H9 (cell line): ENCODE measurements around the gene KIZ. TPM values are rescaled to one million over a fixed set of nuclear protein-coding genes. Genes with fewer than 3 reads are reported as not detected.

Source experiments
- DNase-seq: peaks from one replicate; pipeline ENCODE4 v3.0.0-alpha.2; 2017
- H2AFZ ChIP-seq: one replicate; pipeline ENCODE4 v1.6.1; 2013; ENCODE audit warnings: mild to moderate bottlenecking, low read length, control low read depth, moderate library complexity
- H2AK5ac ChIP-seq: 2 replicates; pipeline ENCODE4 v1.6.1; 2013; ENCODE audit warnings: low read length, control low read depth, mixed read lengths; ENCODE audit not compliant: insufficient read length
- H2BK120ac ChIP-seq: one replicate; pipeline ENCODE4 v1.6.1; 2013; ENCODE audit warnings: low read depth, mild to moderate bottlenecking, low read length, control low read depth, inconsistent platforms; ENCODE audit not compliant: poor library complexity, severe bottlenecking
- H2BK12ac ChIP-seq: 2 replicates; pipeline ENCODE4 v1.6.1; 2013; ENCODE audit warnings: low read length, control low read depth, mixed read lengths, low read depth; ENCODE audit not compliant: insufficient read length
- H2BK15ac ChIP-seq: 2 replicates; pipeline ENCODE4 v1.6.1; 2013; ENCODE audit warnings: low read depth, low read length, control low read depth
- H2BK20ac ChIP-seq: one replicate; pipeline ENCODE4 v1.6.1; 2013; ENCODE audit warnings: low read depth, mild to moderate bottlenecking, low read length, control low read depth, inconsistent platforms; ENCODE audit not compliant: poor library complexity, severe bottlenecking
- H2BK5ac ChIP-seq: 2 replicates; pipeline ENCODE4 v1.6.1; 2013; ENCODE audit warnings: low read length, control low read depth, mixed read lengths; ENCODE audit not compliant: insufficient read length
- H3K14ac ChIP-seq: 2 replicates; pipeline ENCODE4 v1.6.1; 2013; ENCODE audit warnings: low read length, control low read depth; ENCODE audit not compliant: insufficient read depth
- H3K18ac ChIP-seq: 2 replicates; pipeline ENCODE4 v1.6.1; 2013; ENCODE audit warnings: low read depth, mild to moderate bottlenecking, mixed read lengths, low read length, control low read depth; ENCODE audit not compliant: insufficient read length
- H3K23ac ChIP-seq: 2 replicates; pipeline ENCODE4 v1.6.1; 2013; ENCODE audit warnings: low read length, control low read depth, mixed read lengths, low read depth; ENCODE audit not compliant: insufficient read length
- H3K23me2 ChIP-seq: 2 replicates; pipeline ENCODE4 v1.6.1; 2013; ENCODE audit warnings: low read depth, mild to moderate bottlenecking, mixed read lengths, low read length, control low read depth; ENCODE audit not compliant: insufficient read length, poor library complexity, severe bottlenecking
- H3K27ac ChIP-seq: 2 replicates; pipeline ENCODE4 v1.5.1; 2013; ENCODE audit warnings: low read length, control low read depth, mixed read lengths, low read depth; ENCODE audit not compliant: insufficient read length
- H3K27me3 ChIP-seq: 2 replicates; pipeline ENCODE4 v1.6.1; 2013; ENCODE audit warnings: low read length, control low read depth, inconsistent platforms; ENCODE audit not compliant: insufficient read depth
- H3K4ac ChIP-seq: 2 replicates; pipeline ENCODE4 v1.6.1; 2013; ENCODE audit warnings: low read depth, mild to moderate bottlenecking, control low read depth, inconsistent platforms, low read length, moderate library complexity
- H3K4me1 ChIP-seq: 2 replicates; pipeline ENCODE4 v1.6.1; 2013; ENCODE audit warnings: low read length, control low read depth, inconsistent platforms; ENCODE audit not compliant: insufficient read depth
- H3K4me2 ChIP-seq: 2 replicates; pipeline ENCODE4 v1.6.1; 2013; ENCODE audit warnings: low read length, control low read depth, mixed read lengths; ENCODE audit not compliant: insufficient read length, insufficient read depth
- H3K56ac ChIP-seq: 2 replicates; pipeline ENCODE4 v1.6.1; 2013; ENCODE audit warnings: low read depth, mild to moderate bottlenecking, mixed read lengths, low read length, control low read depth; ENCODE audit not compliant: insufficient read length
- H3K79me1 ChIP-seq: 2 replicates; pipeline ENCODE4 v1.6.1; 2013; ENCODE audit warnings: low read depth, mild to moderate bottlenecking, moderate library complexity, low read length, control low read depth, inconsistent platforms; ENCODE audit not compliant: insufficient read depth, poor library complexity, severe bottlenecking
- H3K79me2 ChIP-seq: 2 replicates; pipeline ENCODE4 v1.6.1; 2013; ENCODE audit warnings: low read length, control low read depth, inconsistent platforms; ENCODE audit not compliant: insufficient read depth
- H3K9ac ChIP-seq: 2 replicates; pipeline ENCODE4 v1.6.1; 2013; ENCODE audit warnings: low read length, control low read depth, mixed read lengths; ENCODE audit not compliant: insufficient read length; ENCODE audit errors: extremely low read depth
- H3K9me3 ChIP-seq: one replicate; pipeline ENCODE4 v1.6.1; 2013; ENCODE audit warnings: low read depth, low read length, inconsistent platforms; ENCODE audit not compliant: control insufficient read depth
- H3T11ph ChIP-seq: one replicate; pipeline ENCODE4 v1.6.1; 2013; ENCODE audit warnings: mild to moderate bottlenecking, low read length, control low read depth, inconsistent platforms
- H4K20me1 ChIP-seq: one replicate; pipeline ENCODE4 v1.6.1; 2013; ENCODE audit not compliant: control insufficient read depth, insufficient read length, insufficient read depth
- H4K5ac ChIP-seq: 2 replicates; pipeline ENCODE4 v1.6.1; 2013; ENCODE audit warnings: low read depth, mild to moderate bottlenecking, mixed read lengths, low read length, control low read depth; ENCODE audit not compliant: insufficient read length
- H4K8ac ChIP-seq: replicated peaks from 2 replicates; pipeline ENCODE4 v1.6.1; 2013; ENCODE audit warnings: low read length, control low read depth, mixed read lengths, low read depth; ENCODE audit not compliant: insufficient read length
- H4K91ac ChIP-seq: 2 replicates; pipeline ENCODE4 v1.6.1; 2013; ENCODE audit warnings: low read depth, mild to moderate bottlenecking, moderate library complexity, mixed read lengths, low read length, control low read depth; ENCODE audit not compliant: insufficient read length
- H3K27ac Mint-ChIP-seq, 3 experiments: 2 replicates in 2 of 3; 3 replicates in 1 of 3; pipeline ENCODE4 v1.8.0; 2020 to 2021; ENCODE audit warnings: mixed read lengths in 3 of 3, mild to moderate bottlenecking in 1 of 3, moderate library complexity in 1 of 3
- H3K27me3 Mint-ChIP-seq: 2 replicates; pipeline ENCODE4 v1.8.0; 2021; ENCODE audit warnings: low read depth, mild to moderate bottlenecking, moderate library complexity, mixed read lengths
- H3K36me3 Mint-ChIP-seq, 3 experiments: 2 replicates in 2 of 3; 3 replicates in 1 of 3; pipeline ENCODE4 v1.8.0; 2020 to 2021; ENCODE audit warnings: low read depth in 3 of 3, mixed read lengths in 3 of 3; ENCODE audit not compliant: insufficient read depth in 1 of 3
- H3K4me1 Mint-ChIP-seq, 2 experiments: 2 replicates each; pipeline ENCODE4 v1.8.0; 2020; ENCODE audit warnings: mixed read lengths in 2 of 2
- H3K4me3 Mint-ChIP-seq, 2 experiments: 2 replicates in 1 of 2; 3 replicates in 1 of 2; pipeline ENCODE4 v1.8.0; 2020 to 2021; ENCODE audit warnings: mild to moderate bottlenecking in 2 of 2, mixed read lengths in 2 of 2, moderate library complexity in 1 of 2
- H3K9me3 Mint-ChIP-seq, 2 experiments: 2 replicates in 1 of 2; 3 replicates in 1 of 2; pipeline ENCODE4 v1.8.0; 2020; ENCODE audit warnings: mild to moderate bottlenecking in 2 of 2, mixed read lengths in 2 of 2, moderate library complexity in 1 of 2
- CTCF ChIP-seq: fragments of 200-600 bp; sonication (generic); conservative IDR thresholded peaks from 3 replicates; pipeline ENCODE4 v1.8.0; 2021; ENCODE audit warnings: antibody characterized with exemption, mild to moderate bottlenecking
- WGBS: extraction: QIAGEN DNeasy Blood & Tissue Kit; methylation state at CpG from one replicate; pipeline ENCODE4 v1.1.7; 2013; ENCODE audit warnings: missing lambda C conversion rate, low lambda C conversion rate, mixed read lengths; ENCODE audit not compliant: insufficient read length; ENCODE audit errors: extremely low coverage; 5-methylcytosine and 5-hydroxymethylcytosine counted together
- total RNA-seq: library from RNA; stranded (reverse); gene quantifications from 2 replicates; pipeline ENCODE4 v1.2.1, GENCODE V29; 2021

Gene KIZ
- total RNA-seq, 1 experiment from 2014 or later, result 29.3 TPM

DNA sequence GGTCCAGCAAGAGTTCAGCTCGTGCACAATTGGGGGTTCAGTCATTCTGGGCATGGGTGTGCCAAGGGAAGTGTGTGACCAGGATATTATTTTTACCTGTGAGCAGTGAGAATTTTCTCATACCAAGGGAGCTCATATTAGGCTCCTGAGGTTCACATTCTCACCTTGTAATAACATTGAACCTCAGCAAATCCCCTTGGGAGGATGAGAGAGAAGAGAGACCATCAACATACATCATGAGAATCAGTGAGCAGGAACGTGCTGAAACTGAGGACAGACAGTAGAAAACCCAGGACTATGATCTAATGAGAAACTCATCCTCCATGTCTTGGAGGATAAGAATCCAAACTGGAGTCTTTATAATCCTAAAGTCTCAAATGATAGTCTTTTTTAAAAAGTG, 143.9 kb downstream of the KIZ start:
- Histone ChIP-seq H2BK15ac (no peak overlapping the region), H3K56ac (no peak overlapping the region), H2BK20ac (no peak overlapping the region)

More for the DNA sequence above, 143.9 kb downstream of the KIZ start:
- H3K4me3 Mint-ChIP-seq, result no peak overlapping the region
- no peaks in the 10 kb centered on the region for H3K79me2 ChIP-seq
- no peak overlapping the region for H3K14ac ChIP-seq
- no peaks in the 10 kb centered on the region for H4K20me1 ChIP-seq
- no peak overlapping the region for H3K4me2 ChIP-seq
- no CpG with 5 or more reads among the region's 2 CpGs for WGBS
- no peak overlapping the region for H2BK120ac ChIP-seq
- no peak overlapping the region for H4K5ac ChIP-seq
- H4K91ac ChIP-seq, result no peak overlapping the region
- H3K36me3 Mint-ChIP-seq, result peaks cover 0 to 3% (median 0%) of the 10 kb centered on the region in 3 experiments; a peak in 2 of 7 replicates
- no peak for DNase-seq
- H2BK12ac ChIP-seq, result no peak overlapping the region
- no peak overlapping the region for H3K23ac ChIP-seq
- H3K18ac ChIP-seq, result no peak overlapping the region
- H2AFZ ChIP-seq, result no peak overlapping the region
- H3K9me3 Mint-ChIP-seq, result peaks cover 7 to 12% of the 10 kb centered on the region in 2 experiments; a peak in 4 of 5 replicates
- H3K4ac ChIP-seq, result no peak overlapping the region
- peaks cover 3% of the 10 kb centered on the region for H3K27me3 Mint-ChIP-seq
- H3K4me1 ChIP-seq, result no peaks in the 10 kb centered on the region
- no peak overlapping the region for H2AK5ac ChIP-seq
- TF ChIP-seq CTCF, result no peak
- H3K23me2 ChIP-seq, result no peaks in the 10 kb centered on the region
- no peak overlapping the region for H2BK5ac ChIP-seq
- H3K9ac ChIP-seq, result no peak overlapping the region
- no peak overlapping the region for H3K27ac ChIP-seq
- H4K8ac ChIP-seq, result no peak overlapping the region
- no peaks in the 10 kb centered on the region for H3K4me1 Mint-ChIP-seq
- no peak overlapping the region for H3T11ph ChIP-seq
- H3K9me3 ChIP-seq, result no peaks in the 10 kb centered on the region
- no peak overlapping the region for H3K27ac Mint-ChIP-seq
- H3K79me1 ChIP-seq, result no peaks in the 10 kb centered on the region
- H3K27me3 ChIP-seq, result no peaks in the 10 kb centered on the region
